Cardiac muscle cell (in vitro differentiated cells and primary cell): ENCODE results near the gene CDK4. TPM values are rescaled to one million over a fixed set of nuclear protein-coding genes. Genes with fewer than 3 reads are reported as not detected.
A peak's percentile ranks its signal among the peaks of the same experiment; 100 is the strongest.

Experiments
- DNase-seq, 2 donors: peaks; one replicate each; pipeline versions ENCODE4 v3.0.0 to v3.0.0-alpha.2; 2010 to 2017; ENCODE audit warnings: low read depth in 1 of 2, low spot score in 1 of 2
- H3K27ac ChIP-seq: fragments of 200-600 bp; sonication (generic); 2 replicates; pipeline ENCODE4 v1.5.1; 2016
- H3K27me3 ChIP-seq: fragments of 200-600 bp; sonication (generic); 2 replicates; pipeline ENCODE4 v1.6.0; 2016; ENCODE audit warnings: control low read depth
- H3K36me3 ChIP-seq: fragments of 200-600 bp; sonication (generic); 2 replicates; pipeline ENCODE4 v1.5.1; 2016; ENCODE audit warnings: control low read depth
- H3K4me1 ChIP-seq: fragments of 200-600 bp; sonication (generic); 2 replicates; pipeline ENCODE4 v1.8.1; 2017; ENCODE audit warnings: low read depth, mild to moderate bottlenecking, mixed run types
- H3K4me3 ChIP-seq: fragments of 200-600 bp; sonication (generic); 2 replicates; pipeline ENCODE4 v1.5.1; 2016; ENCODE audit warnings: mild to moderate bottlenecking
- H3K9me3 ChIP-seq: fragments of 200-600 bp; sonication (generic); 2 replicates; pipeline ENCODE4 v1.5.1; 2017; ENCODE audit warnings: low read depth, mild to moderate bottlenecking, control low read depth
- polyA plus RNA-seq: library from polyadenylated mRNA; unstranded; fragments of >200 nt; fragmentation: Nextera tagmentation; extraction: Ambion mirVana; gene quantifications from 2 replicates; pipeline ENCODE4 v1.2.1, GENCODE V29; 2016
- total RNA-seq: library from RNA; depleted of rRNA; stranded (reverse); fragments of >200 nt; gene quantifications from 2 replicates; pipeline ENCODE4 v1.2.3, GENCODE V29; 2016
- TF ChIP-seq, protein P1 (sequence below): IDR thresholded peaks from 2 replicates; pipeline ENCODE4 v1.5.1; 2012; ENCODE audit warnings: low read depth, mild to moderate bottlenecking, low read length

Gene CDK4
- total and polyA plus RNA-seq, 2 experiments from 2014 or later, result 75.8 to 172 TPM

- peaks cover 4% of the 10 kb centered on the region for H3K4me1 ChIP-seq
- H3K9me3 ChIP-seq, result no peaks in the 10 kb centered on the region
- TF ChIP-seq, protein P1, sequence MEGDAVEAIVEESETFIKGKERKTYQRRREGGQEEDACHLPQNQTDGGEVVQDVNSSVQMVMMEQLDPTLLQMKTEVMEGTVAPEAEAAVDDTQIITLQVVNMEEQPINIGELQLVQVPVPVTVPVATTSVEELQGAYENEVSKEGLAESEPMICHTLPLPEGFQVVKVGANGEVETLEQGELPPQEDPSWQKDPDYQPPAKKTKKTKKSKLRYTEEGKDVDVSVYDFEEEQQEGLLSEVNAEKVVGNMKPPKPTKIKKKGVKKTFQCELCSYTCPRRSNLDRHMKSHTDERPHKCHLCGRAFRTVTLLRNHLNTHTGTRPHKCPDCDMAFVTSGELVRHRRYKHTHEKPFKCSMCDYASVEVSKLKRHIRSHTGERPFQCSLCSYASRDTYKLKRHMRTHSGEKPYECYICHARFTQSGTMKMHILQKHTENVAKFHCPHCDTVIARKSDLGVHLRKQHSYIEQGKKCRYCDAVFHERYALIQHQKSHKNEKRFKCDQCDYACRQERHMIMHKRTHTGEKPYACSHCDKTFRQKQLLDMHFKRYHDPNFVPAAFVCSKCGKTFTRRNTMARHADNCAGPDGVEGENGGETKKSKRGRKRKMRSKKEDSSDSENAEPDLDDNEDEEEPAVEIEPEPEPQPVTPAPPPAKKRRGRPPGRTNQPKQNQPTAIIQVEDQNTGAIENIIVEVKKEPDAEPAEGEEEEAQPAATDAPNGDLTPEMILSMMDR, result no peak
- no peak for DNase-seq
- no peak overlapping the region for H3K4me3 ChIP-seq
- H3K36me3 ChIP-seq, result peaks cover 30% of the 10 kb centered on the region
- H3K27me3 ChIP-seq, result no peaks in the 10 kb centered on the region
- H3K27ac ChIP-seq, result no peak overlapping the region
Measured at GRCh38 chr12:57749061-57749460, 3.0 kb downstream of the CDK4 start.

DNA sequence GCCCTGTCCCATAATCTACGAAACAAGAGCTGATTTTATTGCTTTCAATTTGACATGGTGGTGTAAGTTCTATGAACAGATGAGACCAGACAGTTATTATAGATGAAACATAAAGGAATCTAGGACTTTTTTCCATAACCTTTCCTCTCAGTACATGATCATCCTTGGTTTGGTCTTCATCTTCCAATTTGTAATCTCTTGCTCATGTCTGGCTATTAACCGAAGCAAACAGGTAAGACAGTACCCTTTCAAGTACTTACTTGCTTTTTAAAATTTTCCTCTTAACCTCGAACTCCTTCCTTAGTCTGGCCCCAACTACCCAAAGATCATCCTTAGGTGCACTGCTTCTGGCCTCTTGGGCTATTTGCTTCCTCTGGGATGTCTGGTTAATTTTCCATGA lies 6.1 kb downstream of the CDK4 start:
- Histone ChIP-seq H3K36me3 (peaks cover 30% of the 10 kb centered on the region), H3K27ac (no peak overlapping the region), H3K4me1 (no peaks in the 10 kb centered on the region), H3K4me3 (no peak overlapping the region), H3K9me3 (no peaks in the 10 kb centered on the region), H3K27me3 (peaks cover 25% of the 10 kb centered on the region)
- DNase-seq, result no peak
- TF ChIP-seq, protein P1, result no peak

GRCh38 chr12:57745485-57745881 lies 6.6 kb downstream of the CDK4 start:
- Histone ChIP-seq H3K27me3 (peaks cover 30% of the 10 kb centered on the region), H3K4me3 (peak overlapping the region; percentile 48), H3K36me3 (peaks cover 26% of the 10 kb centered on the region), H3K9me3 (no peaks in the 10 kb centered on the region), H3K27ac (peak overlapping the region; percentile 78), H3K4me1 (no peaks in the 10 kb centered on the region)
- TF ChIP-seq, protein P1, result no peak
- no peak for DNase-seq

DNA sequence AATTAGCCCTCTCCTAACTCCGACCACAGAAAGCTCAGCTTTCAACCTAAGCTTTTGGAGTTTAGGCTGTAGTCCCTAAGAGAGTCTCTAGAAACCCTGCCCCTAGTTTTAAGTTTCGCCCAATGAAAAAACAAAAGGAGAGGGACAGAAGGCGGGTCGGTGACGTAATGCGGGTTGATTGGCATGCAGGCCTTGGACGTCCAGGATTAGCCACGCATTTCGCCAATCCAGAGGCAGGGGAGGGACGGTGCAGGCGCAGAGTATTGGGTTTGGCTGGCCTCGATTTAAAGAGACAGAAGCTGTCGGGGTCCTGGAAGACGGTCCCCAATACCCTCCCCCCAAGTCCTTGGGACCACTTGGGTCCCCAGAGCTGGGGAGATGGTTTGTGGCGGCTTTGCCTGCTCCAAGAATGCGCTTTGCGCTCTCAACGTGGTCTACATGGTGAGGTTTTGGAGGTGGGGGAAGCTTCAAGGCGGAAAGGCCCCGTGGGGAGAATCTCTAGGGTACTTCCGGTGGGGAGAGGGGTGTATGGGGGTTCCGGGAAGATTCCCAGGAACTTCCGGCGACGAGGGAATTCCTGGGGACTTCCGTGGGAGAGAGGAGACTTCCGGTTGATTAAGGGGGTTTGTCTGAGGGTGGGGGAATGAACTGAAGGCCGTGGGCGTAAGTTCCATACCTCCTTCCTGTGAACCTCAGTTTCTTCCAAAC lies 7.2 kb downstream of the CDK4 start, which contains the start of gene TSPAN31:
Gene TSPAN31 (plus strand): TSS at position 263 of the 708 bp plus-strand sequence. CDS start 116 bp downstream, at position 379.
- peak within 1 kb of the TSS; percentile 78 for H3K27ac ChIP-seq
- H3K27me3 ChIP-seq, result peaks cover 36% of the 10 kb centered on the region
- H3K36me3 ChIP-seq, result peaks cover 23% of the 10 kb centered on the region
- H3K4me1 ChIP-seq, result no peaks in the 10 kb centered on the region
- peak; percentile 98 to 99 for DNase-seq
- TF ChIP-seq, protein P1, result no peak
- H3K9me3 ChIP-seq, result no peaks in the 10 kb centered on the region
- H3K4me3 ChIP-seq, result peak within 1 kb of the TSS; percentile 48

- peak overlapping the region; percentile 78 for H3K27ac ChIP-seq
- H3K4me1 ChIP-seq, result no peaks in the 10 kb centered on the region
- peaks cover 42% of the 10 kb centered on the region for H3K27me3 ChIP-seq
- H3K9me3 ChIP-seq, result no peaks in the 10 kb centered on the region
- peak overlapping the region; percentile 48 for H3K4me3 ChIP-seq
- no peak for DNase-seq
- peaks cover 21% of the 10 kb centered on the region for H3K36me3 ChIP-seq
- TF ChIP-seq, protein P1, result no peak
Measured at GRCh38 chr12:57744194-57744776, 7.8 kb downstream of the CDK4 start.
